H1 (cell line): Measurements from ENCODE around the gene INSM1. TPM values are rescaled to one million over a fixed set of nuclear protein-coding genes. Genes with fewer than 3 reads are reported as not detected.
A peak's percentile ranks its signal among the peaks of the same experiment; 100 is the strongest.

Experiments
- CTCF ChIA-PET: fragments of 300-600 bp; sonication (Branson Sonifier 250); formaldehyde crosslinking; loops from one replicate; lab custom pipeline; 2021; ENCODE audit not compliant: partially characterized antibody; lab: Charles Lee
- POLR2A ChIA-PET: fragments of 300-600 bp; sonication (Branson Sonifier 250); formaldehyde crosslinking; loops from one replicate; lab custom pipeline; 2021; ENCODE audit warnings: inconsistent platforms; ENCODE audit not compliant: partially characterized antibody; lab: Charles Lee
- DNase-seq, 2 experiments: peaks; one replicate each; pipeline versions ENCODE4 v3.0.0 to v3.0.0-alpha.2; 2010 to 2022; ENCODE audit warnings: low spot score in 2 of 2, low read depth in 1 of 2, mixed read lengths in 1 of 2
- FAIRE-seq: peaks from 2 replicates; lab custom pipeline; 2011; peaks lifted over from hg19 to GRCh38; lab: Jason Lieb, UNC
- H2AFZ ChIP-seq: 2 replicates; pipeline ENCODE4 v1.8.1; 2012; ENCODE audit warnings: low read length, inconsistent platforms
- H2AK5ac ChIP-seq: 2 replicates; pipeline ENCODE4 v1.6.1; 2013; ENCODE audit warnings: low read depth, low read length
- H2BK120ac ChIP-seq: replicated peaks from 2 replicates; pipeline ENCODE3; 2013; ENCODE audit warnings: low read depth, low read length, inconsistent platforms
- H2BK12ac ChIP-seq: 2 replicates; pipeline ENCODE4 v1.6.1; 2013; ENCODE audit warnings: low read depth, low read length
- H2BK15ac ChIP-seq: 2 replicates; pipeline ENCODE4 v1.6.1; 2013; ENCODE audit warnings: low read length
- H2BK20ac ChIP-seq: 2 replicates; pipeline ENCODE4 v1.6.1; 2013; ENCODE audit warnings: low read length
- H2BK5ac ChIP-seq: 2 replicates; pipeline ENCODE4 v1.6.1; 2013; ENCODE audit warnings: low read depth, low read length
- H3K14ac ChIP-seq: 2 replicates; pipeline ENCODE4 v1.6.1; 2013; ENCODE audit warnings: inconsistent platforms; ENCODE audit not compliant: insufficient read length
- H3K18ac ChIP-seq: 2 replicates; pipeline ENCODE4 v1.6.1; 2013; ENCODE audit warnings: low read length; ENCODE audit errors: extremely low read depth
- H3K23ac ChIP-seq: 2 replicates; pipeline ENCODE4 v1.6.1; 2013; ENCODE audit warnings: inconsistent platforms; ENCODE audit not compliant: insufficient read length
- H3K23me2 ChIP-seq: 2 replicates; pipeline ENCODE4 v1.6.1; 2013; ENCODE audit warnings: low read depth, low read length
- H3K27ac ChIP-seq: 2 replicates; pipeline ENCODE4 v1.6.1; 2011; ENCODE audit warnings: low read depth, low read length, inconsistent platforms
- H3K27me3 ChIP-seq, 4 experiments: replicated peaks in 1 of 4; 1 replicate in 1 of 4; 2 replicates in 3 of 4; pipeline versions ENCODE4 v1.6.1 to v1.8.1; 2011 to 2013; ENCODE audit warnings: low read length in 3 of 4, mild to moderate bottlenecking in 3 of 4, inconsistent platforms in 2 of 4, mixed read lengths in 2 of 4, moderate library complexity in 1 of 4; ENCODE audit not compliant: control insufficient read depth in 3 of 4, insufficient read depth in 3 of 4; ENCODE audit errors: extremely low read depth in 1 of 4
- H3K36me3 ChIP-seq, 4 experiments: 2 replicates each; pipeline versions ENCODE4 v1.6.1 to v1.8.1; 2011 to 2013; ENCODE audit warnings: mild to moderate bottlenecking in 4 of 4, low read length in 3 of 4, moderate library complexity in 2 of 4, control low read depth in 1 of 4, inconsistent platforms in 1 of 4; ENCODE audit not compliant: insufficient read depth in 4 of 4, control insufficient read depth in 2 of 4
- H3K4ac ChIP-seq: replicated peaks from 2 replicates; pipeline ENCODE3; 2013; ENCODE audit warnings: low read length, low read depth, mixed read lengths, inconsistent platforms; ENCODE audit not compliant: insufficient read length
- H3K4me1 ChIP-seq, 4 experiments: replicated peaks in 1 of 4; 1 replicate in 1 of 4; 2 replicates in 3 of 4; pipeline versions ENCODE4 v1.6.1 to v1.8.1; 2011 to 2013; ENCODE audit warnings: low read length in 3 of 4, inconsistent platforms in 2 of 4, mixed read lengths in 1 of 4; ENCODE audit not compliant: insufficient read depth in 4 of 4, control insufficient read depth in 3 of 4
- H3K4me2 ChIP-seq, 2 experiments: 2 replicates each; pipeline versions ENCODE4 v1.6.1 to v1.8.1; 2011 to 2013; ENCODE audit warnings: low read depth in 2 of 2, low read length in 2 of 2, control low read depth in 1 of 2, inconsistent platforms in 1 of 2, mild to moderate bottlenecking in 1 of 2; ENCODE audit not compliant: insufficient read depth in 1 of 2
- H3K4me3 ChIP-seq, 4 experiments: fragments of 200-600, 300-600 bp in 1 of 4; sonication (generic), shearing (Covaris generic), sonication (Bioruptor Twin) in 1 of 4; 2 replicates each; pipeline versions ENCODE4 v1.5.1 to v1.8.1; 2011 to 2016; ENCODE audit warnings: low read length in 4 of 4, low read depth in 3 of 4, control low read depth in 2 of 4, inconsistent platforms in 2 of 4, mild to moderate bottlenecking in 2 of 4, mixed read lengths in 1 of 4, moderate library complexity in 1 of 4; ENCODE audit not compliant: insufficient read depth in 2 of 4; ENCODE audit errors: extremely low read depth in 1 of 4
- H3K56ac ChIP-seq: replicated peaks from 2 replicates; pipeline ENCODE3; 2013; ENCODE audit warnings: low read depth, mild to moderate bottlenecking, mixed read lengths, low read length, inconsistent platforms; ENCODE audit not compliant: insufficient read length
- H3K79me1 ChIP-seq: 2 replicates; pipeline ENCODE4 v1.6.1; 2013; ENCODE audit warnings: low read depth, low read length, control low read depth
- H3K79me2 ChIP-seq, 2 experiments: 2 replicates each; pipeline versions ENCODE4 v1.6.1 to v1.8.1; 2012 to 2013; ENCODE audit warnings: low read length in 2 of 2, mild to moderate bottlenecking in 2 of 2, inconsistent platforms in 1 of 2; ENCODE audit not compliant: insufficient read depth in 2 of 2, control insufficient read depth in 1 of 2
- H3K9ac ChIP-seq, 4 experiments: replicated peaks in 1 of 4; 1 replicate in 1 of 4; 2 replicates in 3 of 4; pipeline versions ENCODE4 v1.6.1 to v1.8.1; 2011 to 2013; ENCODE audit warnings: low read depth in 3 of 4, low read length in 3 of 4, control low read depth in 2 of 4, mild to moderate bottlenecking in 2 of 4, moderate library complexity in 2 of 4, inconsistent platforms in 1 of 4; ENCODE audit errors: extremely low read depth in 1 of 4
- H3K9me3 ChIP-seq, 2 experiments: 2 replicates each; pipeline versions ENCODE4 v1.6.1 to v1.8.1; 2012 to 2013; ENCODE audit warnings: mild to moderate bottlenecking in 2 of 2, moderate library complexity in 2 of 2, control low read depth in 1 of 2, inconsistent platforms in 1 of 2, low read depth in 1 of 2, low read length in 1 of 2, mixed read lengths in 1 of 2; ENCODE audit not compliant: insufficient read depth in 2 of 2
- H4K20me1 ChIP-seq, 2 experiments: replicated peaks in 1 of 2; 2 replicates each; pipeline versions ENCODE3 to v1.8.1; 2011 to 2013; ENCODE audit warnings: inconsistent platforms in 2 of 2, low read length in 2 of 2, mild to moderate bottlenecking in 1 of 2; ENCODE audit not compliant: insufficient read depth in 2 of 2, control insufficient read depth in 1 of 2
- H4K5ac ChIP-seq: 2 replicates; pipeline ENCODE4 v1.6.1; 2013; ENCODE audit warnings: low read length, low read depth, mixed read lengths, inconsistent platforms; ENCODE audit not compliant: insufficient read length
- H4K8ac ChIP-seq: 2 replicates; pipeline ENCODE4 v1.8.0; 2013; ENCODE audit warnings: mild to moderate bottlenecking, moderate library complexity, low read length, inconsistent platforms; ENCODE audit not compliant: insufficient read depth; ENCODE audit errors: extremely low read depth
- H4K91ac ChIP-seq: replicated peaks from 2 replicates; pipeline ENCODE3; 2013; ENCODE audit warnings: low read length, mixed read lengths, inconsistent platforms; ENCODE audit not compliant: insufficient read length
- CREB1 ChIP-seq: IDR thresholded peaks from 2 replicates; pipeline ENCODE4 v1.6.1; 2012; ENCODE audit warnings: inconsistent platforms
- E2F6 ChIP-seq: IDR thresholded peaks from 2 replicates; pipeline ENCODE4 v1.6.1; 2012; ENCODE audit warnings: inconsistent platforms
- EZH2 ChIP-seq: fragments of 200-600 bp; sonication (generic); IDR thresholded peaks from 2 replicates; pipeline ENCODE4 v1.7.1; 2012; ENCODE audit warnings: low read depth, mild to moderate bottlenecking, moderate library complexity, low read length, inconsistent platforms; ENCODE audit not compliant: severe bottlenecking
- MAX ChIP-seq: IDR thresholded peaks from 2 replicates; pipeline ENCODE4 v1.6.1; 2012; ENCODE audit warnings: inconsistent platforms
- POLR2AphosphoS5 ChIP-seq: IDR thresholded peaks from 2 replicates; pipeline ENCODE4 v1.6.1; 2011; ENCODE audit warnings: low read depth, low read length
- POU5F1 ChIP-seq: IDR thresholded peaks from 2 replicates; pipeline ENCODE4 v1.6.1; 2011; ENCODE audit warnings: low read depth, mild to moderate bottlenecking, low read length, moderate library complexity
- RNF2 ChIP-seq: fragments of 200-900, 300-1000 bp; sonication (generic); IDR thresholded peaks from 2 replicates; pipeline ENCODE4 v1.7.1; 2016; ENCODE audit warnings: borderline replicate concordance, low read depth, mild to moderate bottlenecking, antibody characterized with exemption, low read length; ENCODE audit not compliant: poor library complexity, severe bottlenecking; ENCODE audit errors: missing control alignments
- SUZ12 ChIP-seq: fragments of 200-600 bp; sonication (generic); IDR thresholded peaks from 2 replicates; pipeline ENCODE4 v1.6.1; 2012; ENCODE audit warnings: mild to moderate bottlenecking, inconsistent platforms, low read length, moderate library complexity, mixed read lengths
- TAF1 ChIP-seq: IDR thresholded peaks from 2 replicates; pipeline ENCODE4 v1.6.1; 2011; ENCODE audit warnings: mild to moderate bottlenecking, low read depth, low read length
- TAF7 ChIP-seq: optimal IDR thresholded peaks from 2 replicates; pipeline ENCODE3; 2011; ENCODE audit warnings: low read depth, mild to moderate bottlenecking, inconsistent platforms, low read length, moderate library complexity, borderline replicate concordance
- WGBS, 2 experiments: shearing (Covaris generic) in 1 of 2; methylation state at CpG; one replicate each; pipeline versions ENCODE4 v1.1.6 to v1.1.7; 2013 to 2015; ENCODE audit warnings: low lambda C conversion rate in 2 of 2, mixed read lengths in 2 of 2, inconsistent platforms in 1 of 2, low coverage in 1 of 2, missing lambda C conversion rate in 1 of 2; ENCODE audit not compliant: insufficient replicate concordance in 2 of 2, insufficient coverage in 1 of 2, insufficient read length in 1 of 2; ENCODE audit errors: extremely low coverage in 1 of 2, missing lambda C conversion rate in 1 of 2; 5-methylcytosine and 5-hydroxymethylcytosine counted together
- polyA plus RNA-seq, 7 experiments: library from polyadenylated mRNA; depleted of rRNA in 3 of 7; stranded (reverse) in 5 of 7; unstranded in 2 of 7; fragments of >200 nt in 5 of 7; fragments of 200-250 nt in 2 of 7; gene quantifications; 1 replicate in 5 of 7; 2 replicates in 1 of 7; 4 replicates in 1 of 7; pipeline versions ENCODE4 v1.2.1 to v1.2.3, GENCODE V29; 2011 to 2013; ENCODE audit warnings: missing spikeins in 2 of 7, mixed read lengths in 2 of 7
- total RNA-seq: library from RNA; stranded (reverse); fragmentation: NEBNext Ultra II Directional; extraction: Animal tissue kit (Norgen Biotek cat#: 25700); gene quantifications from 2 replicates; pipeline ENCODE4 v1.2.1, GENCODE V29; 2021

INSM1 gene
- total and polyA plus RNA-seq, 2 of the 8 experiments (the other 6 are each of a cell fraction or from before 2014, with no cell fraction given) = 0.86 to 2.5 TPM

GRCh38 chr20:20364593-20365479, 3.1 kb upstream of the INSM1 start:
- DNase-seq (peak in 1 of 2 experiments; percentile 59), FAIRE-seq (no peak)
- no peak overlapping the region for H3K14ac ChIP-seq
- H3K56ac ChIP-seq = no peak overlapping the region
- no peak overlapping the region for H2AK5ac ChIP-seq
- no peaks in the 10 kb centered on the region for H3K79me1 ChIP-seq
- peaks cover 39% of the 10 kb centered on the region; the same call in 1 of the 2 replicates for H3K23me2 ChIP-seq
- no peaks in the 10 kb centered on the region for H3K79me2 ChIP-seq
- no peak overlapping the region for H3K27ac ChIP-seq
- H4K91ac ChIP-seq = peak overlapping the region; percentile 39
- no peaks in the 10 kb centered on the region for H3K9me3 ChIP-seq
- peak overlapping the region; percentile 31 to 71 (median 52) for H3K4me3 ChIP-seq
- peak overlapping the region; percentile 71 for H3K18ac ChIP-seq
- H2BK5ac ChIP-seq = no peak overlapping the region
- TF ChIP-seq POU5F1 = no peak
- peak; percentile 96 for TF ChIP-seq SUZ12
- TF ChIP-seq TAF1 = 0 out of 2 replicates have a peak, but pooled peaks have one; percentile 24
- peak; percentile 84 for TF ChIP-seq RNF2
- TF ChIP-seq E2F6 = peak; percentile 50
- TF ChIP-seq MAX = peak; percentile 67
- no peak for TF ChIP-seq TAF7
- TF ChIP-seq POLR2AphosphoS5 = no peak
- TF ChIP-seq CREB1 = peak; percentile 71
- TF ChIP-seq EZH2 = peak; percentile 88
- H3K4me1 ChIP-seq = peaks cover 0 to 25% (median 7%) of the 10 kb centered on the region in 4 experiments; a peak in 5 of 7 replicates
- H3K9ac ChIP-seq = no peak overlapping the region; a peak in 1 of 7 replicates
- no peak overlapping the region for H2BK15ac ChIP-seq
- ChIA-PET CTCF (no interaction called here), POLR2A (interaction anchor here (0.6 to 1.3 kb wide), 2 partner anchors 8 to 151 kb away, joined by 3 read pairs; no protein-coding TSS in a partner anchor)
- H4K5ac ChIP-seq = no peak overlapping the region
- no peaks in the 10 kb centered on the region for H3K36me3 ChIP-seq
- H4K20me1 ChIP-seq = peaks cover 0 to 3% of the 10 kb centered on the region in 2 experiments
- H2BK20ac ChIP-seq = 0 out of 2 replicates have a peak overlapping the region, but pooled peaks have one; percentile 61
- no peak overlapping the region for H2AFZ ChIP-seq
- H3K4me2 ChIP-seq = peak overlapping the region; percentile 84 to 86
- H3K27me3 ChIP-seq = peaks cover 37 to 92% (median 70%) of the 10 kb centered on the region in 4 experiments
- no peak overlapping the region for H3K23ac ChIP-seq
- H3K4ac ChIP-seq = no peak overlapping the region
- no peak overlapping the region for H2BK120ac ChIP-seq
- peak overlapping the region; percentile 54; the same call in 1 of the 2 replicates for H4K8ac ChIP-seq
- H2BK12ac ChIP-seq = peak overlapping the region; percentile 80; the same call in 1 of the 2 replicates
- 2% methylated on average over 59 of the region's 70 CpGs; no CpG with 5 or more reads in 1 of the 2 experiments for WGBS, 2 experiments
